Liver (tissue), 9 donors: ENCODE data around the gene DUS4L. TPM values are rescaled to one million over a fixed set of nuclear protein-coding genes. Genes with fewer than 3 reads are reported as not detected.
"Not testable (repeated sequence)": the region's sequence is repeated elsewhere in the genome, so short reads cannot be mapped to it uniquely, and the experiment has no call there.

Experiments
- DNase-seq: peaks from one replicate; pipeline ENCODE4 v3.0.0-alpha.2; 2017; ENCODE audit warnings: low spot score
- H3K27ac ChIP-seq, 2 donors: one replicate each; pipeline ENCODE4 v1.7.0; 2013; ENCODE audit warnings: inconsistent platforms in 2 of 2, low read length in 2 of 2, control low read depth in 1 of 2, low read depth in 1 of 2, mild to moderate bottlenecking in 1 of 2
- H3K27me3 ChIP-seq, 4 donors: one replicate each; pipeline versions ENCODE4 v1.6.1 to v1.7.0; 2013; ENCODE audit warnings: low read length in 3 of 4, inconsistent platforms in 1 of 4, mild to moderate bottlenecking in 1 of 4, moderate library complexity in 1 of 4; ENCODE audit not compliant: control insufficient read depth in 4 of 4, insufficient read depth in 4 of 4
- H3K36me3 ChIP-seq, 4 donors: one replicate each; pipeline versions ENCODE4 v1.6.1 to v1.7.0; 2013; ENCODE audit warnings: low read length in 3 of 4, mild to moderate bottlenecking in 3 of 4, low read depth in 1 of 4, moderate library complexity in 1 of 4; ENCODE audit not compliant: control insufficient read depth in 4 of 4, insufficient read depth in 3 of 4
- H3K4me1 ChIP-seq, 4 donors: one replicate each; pipeline versions ENCODE4 v1.6.1 to v1.7.0; 2013; ENCODE audit warnings: low read length in 3 of 4, mild to moderate bottlenecking in 3 of 4, moderate library complexity in 1 of 4; ENCODE audit not compliant: control insufficient read depth in 4 of 4, insufficient read depth in 4 of 4
- H3K4me3 ChIP-seq, 3 donors: one replicate each; pipeline versions ENCODE4 v1.6.1 to v1.7.0; 2013; ENCODE audit warnings: low read length in 3 of 3, control low read depth in 1 of 3, low read depth in 1 of 3, mild to moderate bottlenecking in 1 of 3
- H3K9ac ChIP-seq, 2 donors: one replicate each; pipeline ENCODE4 v1.7.0; 2013; ENCODE audit warnings: low read length in 2 of 2, mild to moderate bottlenecking in 2 of 2, moderate library complexity in 2 of 2, control low read depth in 1 of 2, low read depth in 1 of 2
- H3K9me3 ChIP-seq, 4 donors: one replicate each; pipeline versions ENCODE4 v1.6.1 to v1.7.0; 2013; ENCODE audit warnings: low read length in 3 of 4; ENCODE audit not compliant: control insufficient read depth in 4 of 4
- EGR1 ChIP-seq, 2 donors: IDR thresholded peaks; 2 replicates each; pipeline ENCODE4 v1.6.1; 2016 to 2018; ENCODE audit warnings: antibody characterized with exemption in 2 of 2, low read depth in 2 of 2
- FOXA1 ChIP-seq: IDR thresholded peaks from 2 replicates; pipeline ENCODE4 v1.6.1; 2016; ENCODE audit warnings: antibody characterized with exemption
- FOXA2 ChIP-seq: IDR thresholded peaks from 2 replicates; pipeline ENCODE4 v1.6.1; 2016; ENCODE audit warnings: antibody characterized with exemption
- GABPA ChIP-seq, 2 donors: IDR thresholded peaks in 1 of 2; conservative IDR thresholded peaks in 1 of 2; 2 replicates each; pipeline ENCODE4 v1.6.1; 2016; ENCODE audit warnings: antibody characterized with exemption in 2 of 2, mild to moderate bottlenecking in 1 of 2, moderate library complexity in 1 of 2
- HNF4A ChIP-seq, 2 donors: conservative IDR thresholded peaks; 2 replicates each; pipeline ENCODE4 v1.6.1; 2016; ENCODE audit warnings: antibody characterized with exemption in 2 of 2, mild to moderate bottlenecking in 2 of 2
- HNF4G ChIP-seq: IDR thresholded peaks from 2 replicates; pipeline ENCODE4 v1.6.1; 2016; ENCODE audit warnings: antibody characterized with exemption
- JUND ChIP-seq, 2 donors: IDR thresholded peaks; 2 replicates each; pipeline ENCODE4 v1.6.1; 2016; ENCODE audit warnings: antibody characterized with exemption in 2 of 2
- NR2F2 ChIP-seq: IDR thresholded peaks from 2 replicates; pipeline ENCODE4 v1.6.1; 2016; ENCODE audit warnings: antibody characterized with exemption
- RAD21 ChIP-seq, 2 donors: IDR thresholded peaks; 2 replicates each; pipeline ENCODE4 v1.6.1; 2016; ENCODE audit warnings: antibody characterized with exemption in 2 of 2, mild to moderate bottlenecking in 2 of 2
- RXRA ChIP-seq, 2 donors: IDR thresholded peaks; 2 replicates each; pipeline ENCODE4 v1.6.1; 2017 to 2018; ENCODE audit warnings: antibody characterized with exemption in 2 of 2, mild to moderate bottlenecking in 1 of 2
- SP1 ChIP-seq: IDR thresholded peaks from 2 replicates; pipeline ENCODE4 v1.6.1; 2018; ENCODE audit warnings: antibody characterized with exemption, mild to moderate bottlenecking
- TAF1 ChIP-seq: conservative IDR thresholded peaks from 2 replicates; pipeline ENCODE4 v1.6.1; 2016; ENCODE audit warnings: antibody characterized with exemption, mild to moderate bottlenecking
- YY1 ChIP-seq: IDR thresholded peaks from 2 replicates; pipeline ENCODE4 v1.6.1; 2016; ENCODE audit warnings: antibody characterized with exemption, mild to moderate bottlenecking
- WGBS: extraction: QIAGEN DNeasy Blood & Tissue Kit; methylation state at CpG from one replicate; pipeline ENCODE4 v1.1.7; 2013; 5-methylcytosine and 5-hydroxymethylcytosine counted together
- polyA plus RNA-seq, 2 donors: library from polyadenylated mRNA; stranded (reverse) in 1 of 2; unstranded in 1 of 2; fragments of 200-250 nt in 1 of 2; fragments of >200 nt in 1 of 2; fragmentation: Nextera tagmentation in 1 of 2; extraction: Ambion mirVana in 1 of 2; gene quantifications; one replicate each; pipeline versions ENCODE4 v1.2.1 to v1.2.3, GENCODE V29; 2013 to 2015
- total RNA-seq, 2 donors: library from RNA; depleted of rRNA; stranded (reverse); fragments of >200 nt; gene quantifications; one replicate each; pipeline ENCODE4 v1.2.3, GENCODE V29; 2014
- TF ChIP-seq, protein P1 (sequence below): IDR thresholded peaks from 2 replicates; pipeline ENCODE4 v1.6.1; 2016; ENCODE audit warnings: antibody characterized with exemption, mild to moderate bottlenecking
- TF ChIP-seq, protein P2 (sequence below): IDR thresholded peaks from 2 replicates; pipeline ENCODE4 v1.6.1; 2016; ENCODE audit warnings: antibody characterized with exemption
- donor health status: healthy.
- donor health status: healthy.
- donor health status: healthy.
- donor health status: healthy.
- donor health status: healthy.

Gene DUS4L
- total and polyA plus RNA-seq, 4 donors: 1.9 to 5.3 (median 3.5) TPM

DNA sequence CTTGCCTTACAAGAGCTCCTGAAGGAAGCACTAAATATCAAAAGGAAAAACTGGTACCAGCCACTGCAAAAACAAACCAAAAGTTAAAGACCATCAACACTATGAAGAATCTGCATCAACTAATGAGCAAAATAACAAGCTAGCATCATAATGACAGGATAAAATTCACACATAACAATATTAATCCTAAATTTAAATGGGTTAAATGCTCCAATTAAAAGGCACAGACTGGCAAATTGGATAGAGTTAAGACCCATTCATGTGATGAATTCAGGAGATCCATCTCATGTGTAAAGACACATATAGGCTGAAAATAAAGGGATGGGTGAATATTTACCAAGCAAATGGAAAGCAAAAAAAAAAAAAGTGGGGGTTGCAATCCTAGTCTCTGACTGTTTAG is 29.6 kb upstream of the DUS4L start:
- TF ChIP-seq RAD21 (IDR thresholded peaks at IDR 0.05) (no peak), NR2F2 (no peak), GABPA (IDR thresholded peaks at IDR 0.05 in 1 of 2, conservative IDR thresholded peaks at IDR 0.05 in 1 of 2) (no peak), JUND (IDR thresholded peaks at IDR 0.05) (no peak), SP1 (no peak), TAF1 (no peak), HNF4A (conservative IDR thresholded peaks at IDR 0.05) (no peak), FOXA1 (no peak), HNF4G (no peak), RXRA (IDR thresholded peaks at IDR 0.05) (no peak)
- TF ChIP-seq, protein P1, sequence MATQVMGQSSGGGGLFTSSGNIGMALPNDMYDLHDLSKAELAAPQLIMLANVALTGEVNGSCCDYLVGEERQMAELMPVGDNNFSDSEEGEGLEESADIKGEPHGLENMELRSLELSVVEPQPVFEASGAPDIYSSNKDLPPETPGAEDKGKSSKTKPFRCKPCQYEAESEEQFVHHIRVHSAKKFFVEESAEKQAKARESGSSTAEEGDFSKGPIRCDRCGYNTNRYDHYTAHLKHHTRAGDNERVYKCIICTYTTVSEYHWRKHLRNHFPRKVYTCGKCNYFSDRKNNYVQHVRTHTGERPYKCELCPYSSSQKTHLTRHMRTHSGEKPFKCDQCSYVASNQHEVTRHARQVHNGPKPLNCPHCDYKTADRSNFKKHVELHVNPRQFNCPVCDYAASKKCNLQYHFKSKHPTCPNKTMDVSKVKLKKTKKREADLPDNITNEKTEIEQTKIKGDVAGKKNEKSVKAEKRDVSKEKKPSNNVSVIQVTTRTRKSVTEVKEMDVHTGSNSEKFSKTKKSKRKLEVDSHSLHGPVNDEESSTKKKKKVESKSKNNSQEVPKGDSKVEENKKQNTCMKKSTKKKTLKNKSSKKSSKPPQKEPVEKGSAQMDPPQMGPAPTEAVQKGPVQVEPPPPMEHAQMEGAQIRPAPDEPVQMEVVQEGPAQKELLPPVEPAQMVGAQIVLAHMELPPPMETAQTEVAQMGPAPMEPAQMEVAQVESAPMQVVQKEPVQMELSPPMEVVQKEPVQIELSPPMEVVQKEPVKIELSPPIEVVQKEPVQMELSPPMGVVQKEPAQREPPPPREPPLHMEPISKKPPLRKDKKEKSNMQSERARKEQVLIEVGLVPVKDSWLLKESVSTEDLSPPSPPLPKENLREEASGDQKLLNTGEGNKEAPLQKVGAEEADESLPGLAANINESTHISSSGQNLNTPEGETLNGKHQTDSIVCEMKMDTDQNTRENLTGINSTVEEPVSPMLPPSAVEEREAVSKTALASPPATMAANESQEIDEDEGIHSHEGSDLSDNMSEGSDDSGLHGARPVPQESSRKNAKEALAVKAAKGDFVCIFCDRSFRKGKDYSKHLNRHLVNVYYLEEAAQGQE: no peak
- TF ChIP-seq, protein P2, sequence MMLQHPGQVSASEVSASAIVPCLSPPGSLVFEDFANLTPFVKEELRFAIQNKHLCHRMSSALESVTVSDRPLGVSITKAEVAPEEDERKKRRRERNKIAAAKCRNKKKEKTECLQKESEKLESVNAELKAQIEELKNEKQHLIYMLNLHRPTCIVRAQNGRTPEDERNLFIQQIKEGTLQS: no peak
- H3K9me3 ChIP-seq: no peaks in the 10 kb centered on the region
- peaks cover 0 to 3% (median 2%) of the 10 kb centered on the region in 4 donors for H3K36me3 ChIP-seq
- H3K4me1 ChIP-seq: no peaks in the 10 kb centered on the region
- no peaks in the 10 kb centered on the region for H3K27me3 ChIP-seq
- H3K4me3 ChIP-seq: no peak overlapping the region
- no peak overlapping the region for H3K27ac ChIP-seq
- no peak for DNase-seq
- H3K9ac ChIP-seq: no peak overlapping the region

DNA sequence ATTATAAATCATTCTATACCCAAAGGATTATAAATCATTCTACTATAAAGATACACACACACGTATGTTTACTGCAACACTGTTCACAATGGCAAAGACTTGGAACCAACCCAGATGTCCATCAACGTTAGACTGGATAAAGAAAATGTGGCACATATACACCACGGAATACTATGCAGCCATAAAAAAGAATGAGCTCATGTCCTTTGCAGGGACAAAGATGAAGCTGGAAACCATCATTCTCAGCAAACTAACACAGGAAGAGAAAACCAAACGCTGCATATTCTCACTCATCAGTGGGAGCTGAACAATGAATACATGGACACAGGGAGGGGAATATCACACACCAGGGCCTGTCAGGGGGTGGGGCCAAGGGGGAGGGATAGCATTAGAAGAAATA is 26.5 kb upstream of the DUS4L start:
- DNase-seq, H3K4me1 ChIP-seq, H3K27ac ChIP-seq, H3K9ac ChIP-seq, H3K9me3 ChIP-seq, H3K27me3 ChIP-seq, H3K4me3 ChIP-seq, H3K36me3 ChIP-seq: not testable (repeated sequence)
- 96% methylated on average over 4 of the region's 4 CpGs for WGBS

DNA sequence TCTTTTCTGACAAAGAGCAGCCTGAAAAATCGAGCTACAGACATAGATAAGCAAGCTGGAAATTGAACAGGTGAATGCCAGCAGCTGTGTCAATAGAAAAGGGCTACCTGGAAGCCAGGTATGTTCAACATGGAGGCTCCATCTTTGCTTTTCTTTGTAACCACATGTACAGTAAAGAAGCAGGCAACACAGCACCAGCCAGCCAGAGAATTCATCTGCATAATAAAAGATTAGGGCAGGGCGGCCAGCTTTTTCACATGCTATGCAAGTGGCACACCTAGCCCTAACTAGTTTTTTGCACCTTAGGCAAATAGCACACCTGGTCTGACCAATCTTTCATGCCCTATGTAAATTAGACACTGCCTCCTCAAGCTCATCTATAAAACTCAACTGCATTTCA is 25.8 kb upstream of the DUS4L start:
- Histone ChIP-seq H3K9ac (no peak overlapping the region), H3K27me3 (no peaks in the 10 kb centered on the region), H3K27ac (no peak overlapping the region), H3K4me3 (no peak overlapping the region), H3K4me1 (no peaks in the 10 kb centered on the region), H3K9me3 (no peaks in the 10 kb centered on the region), H3K36me3 (peaks cover 0 to 4% (median 3%) of the 10 kb centered on the region in 4 donors)
- TF ChIP-seq, protein P1: no peak
- TF ChIP-seq SP1 (no peak), YY1 (no peak), RAD21 (IDR thresholded peaks at IDR 0.05) (no peak), FOXA2 (no peak), GABPA (IDR thresholded peaks at IDR 0.05 in 1 of 2, conservative IDR thresholded peaks at IDR 0.05 in 1 of 2) (no peak), EGR1 (IDR thresholded peaks at IDR 0.05; ENCODE audit: low read depth in 2 of 2) (no peak), HNF4G (no peak), FOXA1 (no peak), TAF1 (no peak), NR2F2 (no peak)
- WGBS: 83% methylated on average over 2 of the region's 2 CpGs
- no peak for DNase-seq
